Cardiac muscle cell (in vitro differentiated cells and primary cell): ENCODE measurements around the gene ZC2HC1B. TPM values are rescaled to one million over a fixed set of nuclear protein-coding genes. Genes with fewer than 3 reads are reported as not detected.
"Not testable (repeated sequence)": the region's sequence is repeated elsewhere in the genome, so short reads cannot be mapped to it uniquely, and the experiment has no call there.

Experiments used
- DNase-seq, 2 donors: peaks; one replicate each; pipeline versions ENCODE4 v3.0.0 to v3.0.0-alpha.2; 2010 to 2017; ENCODE audit warnings: low read depth in 1 of 2, low spot score in 1 of 2
- H3K27ac ChIP-seq: fragments of 200-600 bp; sonication (generic); 2 replicates; pipeline ENCODE4 v1.5.1; 2016
- H3K27me3 ChIP-seq: fragments of 200-600 bp; sonication (generic); 2 replicates; pipeline ENCODE4 v1.6.0; 2016; ENCODE audit warnings: control low read depth
- H3K36me3 ChIP-seq: fragments of 200-600 bp; sonication (generic); 2 replicates; pipeline ENCODE4 v1.5.1; 2016; ENCODE audit warnings: control low read depth
- H3K4me1 ChIP-seq: fragments of 200-600 bp; sonication (generic); 2 replicates; pipeline ENCODE4 v1.8.1; 2017; ENCODE audit warnings: low read depth, mild to moderate bottlenecking, mixed run types
- H3K4me3 ChIP-seq: fragments of 200-600 bp; sonication (generic); 2 replicates; pipeline ENCODE4 v1.5.1; 2016; ENCODE audit warnings: mild to moderate bottlenecking
- H3K9me3 ChIP-seq: fragments of 200-600 bp; sonication (generic); 2 replicates; pipeline ENCODE4 v1.5.1; 2017; ENCODE audit warnings: low read depth, mild to moderate bottlenecking, control low read depth
- CTCF ChIP-seq: IDR thresholded peaks from 2 replicates; pipeline ENCODE4 v1.5.1; 2012; ENCODE audit warnings: low read depth, mild to moderate bottlenecking, low read length
- polyA plus RNA-seq: library from polyadenylated mRNA; unstranded; fragments of >200 nt; fragmentation: Nextera tagmentation; extraction: Ambion mirVana; gene quantifications from 2 replicates; pipeline ENCODE4 v1.2.1, GENCODE V29; 2016
- total RNA-seq: library from RNA; depleted of rRNA; stranded (reverse); fragments of >200 nt; gene quantifications from 2 replicates; pipeline ENCODE4 v1.2.3, GENCODE V29; 2016

The ZC2HC1B gene
- total and polyA plus RNA-seq, 2 experiments from 2014 or later, result not detected

DNA sequence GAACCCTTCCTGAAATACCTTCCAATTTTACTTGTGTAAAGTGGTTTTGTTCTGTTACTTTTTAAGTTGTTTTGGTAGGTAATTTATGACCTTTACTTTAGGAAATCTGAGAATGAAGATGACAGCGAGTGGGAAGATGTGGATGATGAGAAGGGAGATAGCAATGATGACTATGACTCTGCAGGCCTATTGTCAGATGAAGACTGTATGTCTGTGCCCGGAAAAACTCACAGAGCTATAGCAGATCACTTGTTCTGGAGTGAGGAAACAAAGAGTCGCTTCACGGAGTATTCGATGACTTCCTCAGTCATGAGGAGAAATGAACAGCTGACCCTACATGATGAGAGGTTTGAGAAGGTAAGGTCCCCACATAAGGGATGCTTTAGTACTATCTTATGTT lies 6.6 kb upstream of the ZC2HC1B start:
- Histone ChIP-seq H3K4me3 (no peak overlapping the region), H3K27me3 (no peaks in the 10 kb centered on the region), H3K9me3 (no peaks in the 10 kb centered on the region), H3K36me3 (peaks cover 56% of the 10 kb centered on the region), H3K27ac (no peak overlapping the region), H3K4me1 (no peaks in the 10 kb centered on the region)
- no peak for TF ChIP-seq CTCF
- no peak for DNase-seq

DNA sequence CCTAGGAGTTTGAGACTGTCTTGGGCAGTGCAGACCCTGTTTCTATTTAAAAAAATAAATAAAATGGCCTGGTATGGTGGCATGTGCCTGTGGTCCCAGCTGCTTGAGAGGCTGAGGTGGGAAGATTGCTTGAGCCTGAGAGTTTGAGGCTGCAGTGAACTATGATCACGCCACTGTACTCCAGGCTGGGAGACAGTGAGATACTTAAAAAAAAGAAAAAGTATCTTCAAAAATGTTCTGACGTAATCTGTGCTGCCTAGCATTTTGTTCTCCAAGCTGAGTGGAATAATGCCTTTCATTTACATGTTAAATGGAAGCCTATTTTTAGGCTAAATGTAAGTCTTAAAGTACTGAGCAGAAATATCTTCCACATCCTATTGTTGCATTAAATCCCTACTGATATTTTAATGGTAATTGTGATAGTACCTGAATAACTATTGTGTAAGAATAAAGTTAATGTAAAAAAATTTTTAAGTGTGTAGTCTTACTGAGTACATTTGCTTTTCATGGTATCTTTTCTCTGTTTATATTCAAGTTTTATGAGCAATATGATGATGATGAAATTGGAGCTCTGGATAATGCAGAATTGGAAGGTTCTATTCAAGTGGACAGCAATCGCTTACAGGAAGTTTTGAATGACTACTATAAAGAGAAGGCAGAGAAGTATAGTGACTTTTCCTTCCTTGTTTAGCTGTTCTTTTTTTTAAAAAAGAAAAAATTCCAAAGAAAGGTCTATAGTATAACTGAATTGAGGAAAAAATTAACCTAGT lies 4.2 kb upstream of the ZC2HC1B start:
- Histone ChIP-seq H3K4me1 (no peaks in the 10 kb centered on the region), H3K9me3 (no peaks in the 10 kb centered on the region), H3K27ac (no peak overlapping the region), H3K4me3 (no peak overlapping the region), H3K27me3 (no peaks in the 10 kb centered on the region), H3K36me3 (peaks cover 74% of the 10 kb centered on the region)
- no peak for TF ChIP-seq CTCF
- no peak for DNase-seq

DNA sequence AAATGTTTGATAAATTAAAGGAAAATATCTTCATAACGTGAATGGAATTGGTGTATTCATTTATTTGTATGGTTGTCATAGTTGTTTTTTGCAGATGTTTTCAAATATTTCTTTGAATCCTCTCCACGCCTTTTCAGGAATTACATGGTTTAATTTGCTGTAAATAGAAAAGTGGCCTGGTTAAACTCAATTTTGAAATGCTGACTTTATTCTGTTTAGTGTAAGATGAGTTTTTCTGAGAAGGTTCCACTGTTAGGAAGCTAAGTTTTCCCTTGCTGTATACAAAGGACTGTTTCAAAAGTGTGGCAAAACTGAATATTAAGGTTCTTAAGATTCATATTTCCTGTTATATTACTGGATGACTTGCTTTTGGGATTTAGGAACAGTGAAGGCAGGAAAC lies 503 bp upstream of the ZC2HC1B start:
- no peak overlapping the region for H3K27ac ChIP-seq
- no peak for DNase-seq
- no peak overlapping the region for H3K4me3 ChIP-seq
- TF ChIP-seq CTCF, result no peak
- peaks cover 48% of the 10 kb centered on the region for H3K36me3 ChIP-seq
- H3K4me1 ChIP-seq, result no peaks in the 10 kb centered on the region
- H3K9me3 ChIP-seq, result no peaks in the 10 kb centered on the region
- no peaks in the 10 kb centered on the region for H3K27me3 ChIP-seq

- no peak for DNase-seq
- Histone ChIP-seq H3K4me1 (no peaks in the 10 kb centered on the region), H3K27ac (no peak overlapping the region), H3K4me3 (no peak overlapping the region), H3K9me3 (no peaks in the 10 kb centered on the region), H3K36me3 (peaks cover 23% of the 10 kb centered on the region), H3K27me3 (no peaks in the 10 kb centered on the region)
- no peak for TF ChIP-seq CTCF
These were observed 3.0 kb downstream of the ZC2HC1B start for GRCh38 chr6:143867236-143867635.

GRCh38 chr6:143868808-143869207 lies 4.5 kb downstream of the ZC2HC1B start:
- not testable (repeated sequence) for H3K36me3 ChIP-seq, H3K4me3 ChIP-seq, H3K27ac ChIP-seq, H3K4me1 ChIP-seq, H3K9me3 ChIP-seq, H3K27me3 ChIP-seq, DNase-seq

GRCh38 chr6:143871202-143871730 lies 7.0 kb downstream of the ZC2HC1B start:
- H3K27me3 ChIP-seq, H3K9me3 ChIP-seq, DNase-seq, H3K36me3 ChIP-seq, H3K4me3 ChIP-seq, H3K4me1 ChIP-seq, H3K27ac ChIP-seq: not testable (repeated sequence)
